ENCODE measurements around the gene BOD1. TPM values are rescaled to one million over a fixed set of nuclear protein-coding genes. Genes with fewer than 3 reads are reported as not detected.
A peak's percentile ranks its signal among the peaks of the same experiment; 100 is the strongest.

BOD1 gene
- total RNA-seq = 60.2 and 61.3 TPM in 2 replicates

DNA sequence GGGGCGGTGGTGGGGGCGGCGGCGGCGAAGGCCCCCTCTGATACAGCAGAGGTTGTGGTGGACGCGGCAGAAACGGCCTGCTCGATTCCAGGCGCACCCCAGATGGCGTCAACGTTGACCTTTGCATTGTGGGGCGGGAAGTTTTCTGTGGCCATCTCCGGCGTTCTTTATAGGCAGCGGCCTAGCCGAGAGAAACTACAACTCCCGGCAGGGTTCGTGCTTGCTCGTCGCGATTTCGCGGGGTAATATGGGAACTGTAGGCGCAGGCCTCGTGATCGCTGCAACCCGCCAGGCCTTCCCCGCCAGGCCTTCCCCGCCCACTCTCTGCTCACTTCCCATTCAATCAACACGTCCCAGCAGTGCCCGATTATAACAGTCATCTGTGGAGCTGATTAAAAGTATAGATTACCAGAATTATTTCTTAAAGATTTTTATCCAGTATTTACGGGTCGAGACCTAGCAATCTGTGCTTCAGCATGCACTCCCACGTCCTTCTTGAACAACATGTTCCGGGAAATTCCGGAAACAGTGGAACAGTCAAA is at the start of gene BOD1:
BOD1 (minus strand) TSS at position 74 of the 542 bp plus-strand sequence. CDS start 214 bp downstream, outside the sequence.
- peak; percentile 99 for DNase-seq

GRCh38 chr5:173665326-173665725 is 48.9 kb upstream of the BOD1 start:
- no peak for DNase-seq

DNA sequence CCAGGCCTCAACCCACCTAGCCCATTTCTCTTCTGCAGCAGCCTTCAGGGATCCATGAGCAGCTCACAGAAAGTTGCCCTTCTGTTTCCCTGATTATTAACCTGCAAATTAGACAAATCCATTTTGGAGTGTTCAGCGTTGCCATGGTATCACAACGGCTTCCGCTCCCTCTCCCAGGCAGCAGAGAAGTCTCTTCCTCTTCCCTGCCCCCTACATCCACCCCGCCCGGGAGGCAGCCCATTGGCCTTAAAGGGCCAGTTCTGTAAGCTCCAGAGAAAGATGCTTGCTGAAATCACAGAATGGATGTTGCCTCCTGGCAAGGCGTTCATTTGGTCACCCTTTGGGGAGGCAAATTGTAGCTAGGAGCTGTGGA is 47.7 kb upstream of the BOD1 start:
- peak; percentile 43 for DNase-seq

DNA sequence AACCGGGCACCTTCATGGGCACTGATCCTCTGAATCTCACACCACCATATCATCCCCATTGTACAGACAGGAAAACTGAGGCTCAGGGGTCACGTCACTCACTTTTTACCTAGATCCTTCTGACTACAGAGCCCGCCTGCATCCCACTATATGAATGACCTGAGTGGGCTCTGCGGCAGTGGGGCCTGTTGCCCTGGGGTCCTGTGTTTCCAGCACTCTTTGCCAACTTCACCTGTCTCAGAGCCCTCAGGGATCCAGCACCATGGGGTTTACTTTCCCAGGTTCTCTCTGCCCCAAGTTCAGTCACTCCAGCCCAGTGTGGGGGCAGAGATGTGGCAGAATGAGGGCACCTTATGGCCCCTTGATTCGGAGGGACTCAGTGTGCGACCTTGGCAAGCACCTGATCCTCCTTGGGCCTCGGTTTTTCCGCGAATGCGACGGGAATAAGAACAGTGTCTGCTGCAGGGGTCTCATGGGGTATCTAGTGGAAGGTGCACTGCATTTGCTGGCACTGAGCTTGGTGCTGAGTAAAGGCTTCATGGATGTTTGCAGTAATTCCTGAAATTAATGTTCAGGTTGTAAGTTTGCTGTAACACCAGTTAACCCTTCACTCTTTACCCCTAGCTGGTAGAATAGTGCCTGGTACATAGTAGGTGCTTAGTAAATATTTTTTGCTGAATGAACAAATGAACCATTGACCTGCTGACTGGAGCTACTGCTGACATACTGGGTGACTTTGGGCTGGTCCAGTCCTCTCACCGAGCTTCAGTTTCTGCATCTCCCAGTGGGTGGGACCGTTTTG is 47.1 kb upstream of the BOD1 start:
- no peak for DNase-seq

DNA sequence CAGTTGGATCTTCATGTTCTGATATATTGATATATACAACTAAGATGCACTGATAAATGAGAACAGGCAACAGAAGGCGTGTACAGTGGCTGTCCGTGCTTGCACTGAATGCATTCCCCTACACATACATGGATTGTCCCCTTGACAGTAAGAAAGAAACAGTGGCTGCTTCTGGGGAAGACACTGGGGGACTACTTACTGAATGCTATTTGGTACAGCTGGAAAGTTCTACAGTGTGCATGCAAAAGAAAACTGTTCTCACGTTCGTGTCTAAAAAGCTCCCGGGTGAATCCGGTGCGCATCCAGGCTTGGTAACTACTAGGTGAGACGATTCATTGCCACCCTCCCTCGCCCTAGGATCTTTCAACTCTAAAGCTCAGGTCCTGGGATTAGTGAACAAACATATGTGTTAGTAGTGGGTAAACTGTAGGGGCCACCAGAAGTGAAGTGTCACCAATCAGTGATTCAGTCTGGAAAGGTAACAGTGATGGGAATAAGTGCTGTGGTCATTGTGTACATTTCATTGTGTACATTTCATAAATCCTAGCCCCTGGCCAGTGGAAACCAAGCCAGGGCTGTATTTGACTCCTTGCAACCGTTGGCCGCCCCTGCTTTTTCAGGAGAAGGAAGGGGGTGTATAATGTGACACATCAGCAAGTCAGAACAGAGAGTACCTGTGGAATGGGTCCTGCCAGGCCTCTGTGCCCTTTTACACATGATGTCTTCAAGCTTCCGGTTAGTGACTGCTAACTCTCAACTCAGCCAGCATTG is 46.3 kb upstream of the BOD1 start:
- no peak for DNase-seq

DNA sequence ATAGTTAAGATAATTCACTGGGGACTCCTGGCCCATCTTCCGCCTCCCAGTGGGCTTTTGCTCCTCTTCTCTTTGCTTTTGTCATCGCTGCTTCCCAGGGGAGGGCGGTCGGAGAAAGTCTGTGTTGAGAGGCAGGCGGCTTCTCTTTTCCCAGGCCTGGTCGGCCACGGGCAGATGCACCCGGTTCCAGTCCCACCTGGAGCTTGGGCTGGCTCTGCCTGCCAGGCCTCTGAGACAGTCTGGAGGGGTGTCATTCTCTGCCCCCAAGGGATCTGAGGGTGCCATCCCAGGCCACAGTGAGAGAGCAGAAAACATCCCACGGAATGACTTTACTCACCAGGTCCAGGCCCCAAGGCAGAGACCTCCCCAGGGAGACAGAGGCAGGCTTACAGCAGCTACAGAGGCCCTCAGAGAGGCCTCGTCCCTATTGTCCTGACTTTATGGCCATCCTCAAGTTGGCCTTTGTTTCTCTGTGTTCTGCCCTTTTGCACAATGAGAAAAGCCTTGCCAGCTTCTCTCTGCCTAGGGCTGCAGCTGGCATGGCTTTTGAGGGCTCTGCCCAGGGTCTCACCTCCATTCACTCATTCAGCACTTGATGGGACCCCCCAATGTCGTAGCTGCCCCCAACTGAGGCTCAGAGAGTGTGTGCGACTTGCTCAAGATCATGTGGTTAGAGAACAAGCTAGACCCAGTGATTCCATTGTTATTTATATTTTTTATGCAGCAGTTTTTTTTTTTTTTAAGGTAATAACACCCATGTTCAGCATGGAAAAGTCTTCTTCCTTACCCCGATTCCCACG is 44.2 kb upstream of the BOD1 start:
- no peak for DNase-seq

GRCh38 chr5:173659423-173659822 is 43.0 kb upstream of the BOD1 start:
- DNase-seq = no peak

- DNase-seq = no peak
Measured at GRCh38 chr5:173657741-173658356, 41.4 kb upstream of the BOD1 start.

DNA sequence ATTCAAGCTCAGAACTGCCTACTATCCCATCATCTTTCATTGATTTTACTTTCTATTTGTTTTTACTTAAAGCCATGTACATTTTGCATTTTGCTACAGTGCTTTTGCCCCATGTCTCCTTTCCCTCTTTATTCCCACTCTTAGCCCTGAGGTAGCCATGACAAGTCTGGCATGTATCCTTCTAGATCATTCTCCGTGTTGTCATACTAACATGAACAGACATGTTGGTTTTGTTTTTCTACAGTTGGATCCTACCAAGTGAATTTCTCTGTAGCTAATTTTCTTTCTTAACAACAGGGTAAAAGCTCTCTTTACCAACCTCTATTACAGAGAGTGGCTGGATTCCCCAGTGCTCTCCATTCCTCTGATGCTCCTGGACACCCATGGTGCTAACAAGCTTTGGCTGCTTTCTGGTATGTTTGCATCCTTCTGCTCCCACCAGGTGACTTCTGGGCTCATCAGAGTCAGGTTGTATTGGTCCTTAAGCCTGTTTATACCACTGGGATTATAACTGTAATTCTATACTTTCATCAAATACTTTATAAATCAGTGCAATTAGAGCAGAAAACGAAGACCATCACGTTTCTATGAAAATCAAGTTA is 38.8 kb upstream of the BOD1 start:
- DNase-seq = no peak

GRCh38 chr5:173653822-173654523 is 37.5 kb upstream of the BOD1 start:
- DNase-seq = no peak

GRCh38 chr5:173648308-173648866 is 31.9 kb upstream of the BOD1 start:
- no peak for DNase-seq

- DNase-seq = no peak
Measured at GRCh38 chr5:173646692-173647091, 30.2 kb upstream of the BOD1 start.

DNA sequence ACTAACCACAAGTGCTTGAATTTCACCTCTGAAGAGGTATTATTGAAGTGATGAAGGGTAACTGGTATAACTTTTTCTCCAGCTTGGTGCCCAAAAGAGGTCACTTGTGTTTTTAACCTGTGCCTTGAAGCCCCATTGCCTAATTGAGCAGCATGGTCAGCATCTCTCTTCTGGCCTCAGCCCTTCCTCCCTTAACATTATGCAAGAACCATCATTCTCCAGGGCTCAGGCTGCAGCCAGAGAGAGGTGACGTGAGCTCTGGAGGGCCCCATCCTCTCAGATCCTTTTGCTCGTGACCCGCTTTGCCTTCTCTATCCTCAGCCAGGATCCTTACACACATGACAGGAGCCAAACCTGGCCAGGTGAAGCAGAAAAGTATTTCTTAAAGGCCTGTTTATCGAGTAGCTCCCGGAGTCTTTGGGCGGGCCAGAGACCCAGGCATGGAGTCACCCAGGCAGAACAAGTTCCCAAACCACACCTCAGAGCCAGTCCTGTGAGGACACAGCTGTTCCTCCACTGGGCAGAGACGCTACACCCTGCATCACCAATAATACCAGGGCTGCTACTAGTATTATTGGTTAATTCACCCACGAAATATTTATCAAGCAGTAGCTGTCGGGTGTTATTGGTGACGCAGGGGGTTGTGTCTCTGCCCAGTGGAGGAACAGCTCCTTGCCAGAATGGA is 29.6 kb upstream of the BOD1 start:
- no peak for DNase-seq

- no peak for DNase-seq
Measured at GRCh38 chr5:173645437-173645807, 29.0 kb upstream of the BOD1 start.

DNA sequence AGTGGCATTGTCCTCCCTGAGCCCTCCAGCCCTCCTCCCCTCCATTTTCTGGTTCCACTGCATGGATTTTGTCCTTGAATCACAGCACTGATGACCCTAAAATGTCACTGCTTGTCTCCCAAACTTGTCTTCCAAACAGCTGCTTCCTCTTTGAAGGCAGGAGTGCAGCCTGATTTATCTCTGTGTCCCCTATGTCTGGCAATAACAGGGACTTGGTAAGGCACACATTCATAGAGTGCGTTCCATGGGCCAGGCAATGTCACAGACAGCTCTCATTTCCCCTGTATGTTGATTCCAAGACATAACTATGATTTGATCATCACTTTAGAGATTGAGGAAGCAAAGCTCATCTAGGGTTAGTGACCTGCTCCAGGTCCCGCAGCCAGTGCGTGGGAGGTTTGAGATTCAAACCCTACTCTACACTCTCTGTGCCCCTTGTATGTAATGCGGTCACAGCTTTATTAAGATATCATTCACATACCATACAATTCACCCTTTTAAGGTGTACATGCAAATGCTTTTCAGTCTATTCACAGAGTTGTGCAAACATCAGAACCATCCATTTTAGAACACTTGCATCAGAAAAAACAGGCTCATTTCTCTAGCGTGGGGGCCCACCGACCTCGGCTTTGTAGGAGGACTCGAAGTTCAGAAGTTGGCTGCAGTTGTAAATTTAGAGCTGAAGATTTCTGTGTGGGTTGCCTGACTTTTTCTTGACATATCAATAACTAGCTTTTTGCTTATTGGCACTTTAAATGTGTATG is 28.4 kb upstream of the BOD1 start:
- no peak for DNase-seq

GRCh38 chr5:173643964-173644363 is 27.5 kb upstream of the BOD1 start:
- no peak for DNase-seq

DNA sequence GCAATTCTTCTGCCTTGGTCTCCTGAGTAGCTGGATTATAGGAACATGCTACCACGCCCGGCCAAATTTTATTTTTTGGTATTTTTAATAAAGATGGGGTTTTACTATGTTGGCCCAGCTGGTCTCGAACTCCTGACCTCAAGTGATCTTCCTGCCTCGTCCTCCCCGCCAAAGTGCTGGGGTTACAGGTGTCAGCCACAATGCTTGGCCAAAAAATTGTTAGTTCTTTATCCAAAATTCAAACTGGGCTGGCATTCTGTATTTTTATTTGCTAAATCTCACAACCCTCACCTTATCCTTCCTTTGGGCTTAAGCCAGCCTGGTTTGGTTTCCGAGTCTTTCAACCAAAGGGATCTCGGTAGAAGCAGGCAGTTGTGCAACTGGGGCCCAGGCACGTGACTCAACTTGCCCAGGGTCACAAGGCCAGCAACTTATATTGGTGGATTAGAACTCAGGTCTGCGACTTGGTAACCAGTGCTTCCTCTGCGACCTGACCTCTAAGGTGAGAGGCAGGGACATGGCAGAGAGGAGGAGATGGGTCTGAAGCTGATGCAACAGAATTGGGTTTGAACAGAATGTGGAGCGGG is 26.5 kb upstream of the BOD1 start:
- DNase-seq = no peak

GRCh38 chr5:173642191-173642816 is 25.9 kb upstream of the BOD1 start:
- no peak for DNase-seq
